H1 (cell line): Measurements from ENCODE around the gene R3HDM4.

Experiments used
- ATF2 ChIP-seq: IDR thresholded peaks from 2 replicates; pipeline ENCODE4 v1.6.1; 2012; ENCODE audit warnings: low read length, inconsistent platforms
- CEBPB ChIP-seq: IDR thresholded peaks from 2 replicates; pipeline ENCODE4 v1.6.1; 2012; ENCODE audit warnings: low read depth, low read length
- CTCF ChIP-seq, 3 experiments: IDR thresholded peaks; 1 replicate in 2 of 3; 2 replicates in 1 of 3; pipeline versions ENCODE4 v1.5.1 to v1.6.1; 2011; ENCODE audit warnings: low read length in 3 of 3, mild to moderate bottlenecking in 3 of 3, inconsistent platforms in 2 of 3, low read depth in 1 of 3, moderate library complexity in 1 of 3; ENCODE audit not compliant: insufficient read depth in 1 of 3; ENCODE audit errors: control extremely low read depth in 1 of 3

DNA sequence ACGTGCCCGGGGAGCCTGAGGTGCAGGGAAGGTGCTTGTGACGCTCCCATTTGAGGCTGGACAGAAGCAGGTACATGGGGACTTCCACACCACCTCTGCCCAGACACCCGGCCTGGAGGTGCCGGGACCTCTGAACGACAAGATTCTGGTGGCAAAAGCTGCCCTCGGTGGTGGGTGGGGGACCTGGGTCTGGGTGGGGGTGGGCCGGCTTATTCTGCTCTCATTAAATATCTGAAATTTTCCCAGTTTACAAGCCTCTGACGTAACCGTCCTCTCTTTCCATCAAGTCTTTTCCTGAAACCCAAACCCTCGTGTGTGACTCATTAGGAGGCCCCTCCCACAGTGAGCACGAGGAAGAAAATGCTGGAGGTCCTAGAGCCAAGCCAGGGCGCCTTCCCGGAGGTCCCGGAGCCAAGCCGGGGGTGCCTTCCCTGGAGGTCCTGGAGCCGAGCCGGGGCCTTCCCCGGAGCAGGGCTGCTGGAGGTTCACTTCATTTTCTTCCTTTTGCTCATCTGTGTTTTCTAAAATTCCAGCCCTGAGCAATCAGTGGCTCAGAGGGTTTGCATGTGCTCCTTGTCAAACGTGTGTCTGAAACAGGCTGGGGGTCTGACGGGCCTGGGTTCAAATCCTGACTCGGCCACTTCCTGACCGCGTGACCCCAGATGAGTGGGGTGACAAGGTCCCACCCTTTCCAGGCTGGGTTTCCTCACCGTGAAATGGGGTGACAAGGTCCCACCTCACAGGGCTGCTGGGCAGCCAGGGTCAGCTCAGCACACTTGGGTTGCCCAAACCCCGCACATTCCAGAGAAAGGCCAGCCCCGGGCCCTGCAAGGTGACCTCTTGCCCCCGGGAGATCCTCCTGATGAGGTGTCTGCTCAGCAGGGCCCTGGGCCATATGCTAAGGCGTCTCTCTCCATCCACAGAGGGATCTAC lies 43.5 kb downstream of the R3HDM4 start:
- TF ChIP-seq CEBPB (no peak), CTCF (IDR thresholded peaks at IDR 0.05; ENCODE audit: control extremely low read depth in 1 of 3, insufficient read depth in 1 of 3, low read depth in 1 of 3, low read length in 3 of 3) (no peak), ATF2 (no peak)
